ENCODE measurements around the gene ACTR3C. TPM values are rescaled to one million over a fixed set of nuclear protein-coding genes. Genes with fewer than 3 reads are reported as not detected.

ACTR3C gene
- total RNA-seq, 1 donor from 2014 or later = 6.3 TPM

Other genes starting within 250 kb of the ACTR3C start
- gene LRRC61, start 190 bp downstream of the ACTR3C start, total RNA-seq = 3.0 TPM
- gene RARRES2, start 18.1 kb upstream of the ACTR3C start, total RNA-seq = 78.2 TPM
- 21.1 TPM for gene REPIN1, start 45.3 kb upstream of the ACTR3C start, total RNA-seq
- 3.0 TPM for gene ZNF775, start 55.8 kb upstream of the ACTR3C start, total RNA-seq
- 5.4 TPM for gene GIMAP8, start 127.1 kb upstream of the ACTR3C start, total RNA-seq
- 5.7 TPM for gene GIMAP7, start 191.3 kb upstream of the ACTR3C start, total RNA-seq
- 19.1 TPM for gene GIMAP4, start 243.8 kb upstream of the ACTR3C start, total RNA-seq